ENCODE results near the gene SPO11.

The SPO11 gene

GRCh38 chr20:57329608-57330221 lies at the start of gene SPO11:
Gene SPO11 (plus strand): TSS chr20:57329803. CDS start chr20:57329868, 65 bp downstream.
- no peak within 1 kb of the TSS for H3K4me3 ChIP-seq (ENCODE audit: control insufficient read depth, low read depth, low read length)
- no peak for DNase-seq (ENCODE audit: low read depth)
- no peak for TF ChIP-seq CTCF (conservative IDR thresholded peaks at IDR 0.05; ENCODE audit: control insufficient read depth, insufficient read depth, low read depth, low read length)

GRCh38 chr20:57280221-57280620 lies 49.4 kb upstream of the SPO11 start:
- no peak for DNase-seq (ENCODE audit: low read depth)
- no peak for TF ChIP-seq CTCF (conservative IDR thresholded peaks at IDR 0.05; ENCODE audit: control insufficient read depth, insufficient read depth, low read depth, low read length)
- no peak overlapping the region for H3K4me3 ChIP-seq (ENCODE audit: control insufficient read depth, low read depth, low read length)

GRCh38 chr20:57281900-57282299 lies 47.7 kb upstream of the SPO11 start:
- DNase-seq (ENCODE audit: low read depth), result no peak
- no peak for TF ChIP-seq CTCF (conservative IDR thresholded peaks at IDR 0.05; ENCODE audit: control insufficient read depth, insufficient read depth, low read depth, low read length)

GRCh38 chr20:57282670-57283361 lies 46.8 kb upstream of the SPO11 start:
- no peak for DNase-seq (ENCODE audit: low read depth)
- no peak overlapping the region for H3K4me3 ChIP-seq (ENCODE audit: control insufficient read depth, low read depth, low read length)
- no peak for TF ChIP-seq CTCF (conservative IDR thresholded peaks at IDR 0.05; ENCODE audit: control insufficient read depth, insufficient read depth, low read depth, low read length)

More at GRCh38 chr20:57281900-57282299, 47.7 kb upstream of the SPO11 start:
- no peak overlapping the region for H3K4me3 ChIP-seq (ENCODE audit: control insufficient read depth, low read depth, low read length)

GRCh38 chr20:57283860-57284259 lies 45.7 kb upstream of the SPO11 start:
- DNase-seq (ENCODE audit: low read depth), result no peak
- TF ChIP-seq CTCF (conservative IDR thresholded peaks at IDR 0.05; ENCODE audit: control insufficient read depth, insufficient read depth, low read depth, low read length), result no peak
- H3K4me3 ChIP-seq (ENCODE audit: control insufficient read depth, low read depth, low read length), result no peak overlapping the region

GRCh38 chr20:57287007-57287880 lies 42.4 kb upstream of the SPO11 start:
- no peak overlapping the region for H3K4me3 ChIP-seq (ENCODE audit: control insufficient read depth, low read depth, low read length)
- TF ChIP-seq CTCF (conservative IDR thresholded peaks at IDR 0.05; ENCODE audit: control insufficient read depth, insufficient read depth, low read depth, low read length), result no peak
- DNase-seq (ENCODE audit: low read depth), result no peak
